Jurkat, Clone E6-1 (cell line): ENCODE measurements around the gene DOCK2. TPM values are rescaled to one million over a fixed set of nuclear protein-coding genes. Genes with fewer than 3 reads are reported as not detected.
A peak's percentile ranks its signal among the peaks of the same experiment; 100 is the strongest.
"Not testable (repeated sequence)": the region's sequence is repeated elsewhere in the genome, so short reads cannot be mapped to it uniquely, and the experiment has no call there.

Source experiments
- DNase-seq: peaks from one replicate; pipeline ENCODE4 v3.0.0-alpha.2; 2011; ENCODE audit warnings: low read depth, low spot score
- H3K4me3 ChIP-seq: 2 replicates; pipeline ENCODE4 v1.5.1; 2011; ENCODE audit warnings: mild to moderate bottlenecking, low read length, control low read depth, moderate library complexity
- polyA plus RNA-seq: library from polyadenylated mRNA; unstranded; fragments of >200 nt; gene quantifications from one replicate; pipeline ENCODE4 v1.2.1, GENCODE V29; 2012; ENCODE audit warnings: missing spikeins; ENCODE audit not compliant: insufficient read length, insufficient read depth

DOCK2 gene
- 103 TPM for polyA plus RNA-seq

DNA sequence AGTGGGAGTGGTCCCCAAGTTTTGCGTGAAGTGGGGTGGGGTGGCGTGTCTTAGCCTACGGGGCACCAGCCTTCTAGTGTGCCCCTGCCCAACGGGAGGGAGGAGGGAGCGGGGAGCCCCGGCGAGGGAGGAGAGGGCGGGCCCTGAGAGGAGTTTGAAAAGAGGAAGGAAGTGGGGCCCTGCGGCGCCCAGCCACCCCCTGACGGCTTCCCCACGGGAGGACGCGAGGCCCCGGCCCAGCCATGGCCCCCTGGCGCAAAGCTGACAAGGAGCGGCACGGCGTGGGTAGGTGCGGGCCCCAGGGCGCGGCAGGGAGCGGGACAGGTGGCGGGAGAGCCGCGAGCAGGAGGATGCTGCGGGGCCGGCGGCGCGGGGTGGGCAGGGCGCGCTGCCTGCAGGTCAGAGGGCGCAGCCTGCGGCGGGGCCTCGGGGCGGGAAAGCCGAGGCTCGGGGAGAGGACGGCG lies at the start of gene DOCK2:
Gene DOCK2 (plus strand): TSS at position 191 of the 464 bp plus-strand sequence. CDS start 52 bp downstream, at position 243.
- peak within 1 kb of the TSS; percentile 87 for H3K4me3 ChIP-seq

DNA sequence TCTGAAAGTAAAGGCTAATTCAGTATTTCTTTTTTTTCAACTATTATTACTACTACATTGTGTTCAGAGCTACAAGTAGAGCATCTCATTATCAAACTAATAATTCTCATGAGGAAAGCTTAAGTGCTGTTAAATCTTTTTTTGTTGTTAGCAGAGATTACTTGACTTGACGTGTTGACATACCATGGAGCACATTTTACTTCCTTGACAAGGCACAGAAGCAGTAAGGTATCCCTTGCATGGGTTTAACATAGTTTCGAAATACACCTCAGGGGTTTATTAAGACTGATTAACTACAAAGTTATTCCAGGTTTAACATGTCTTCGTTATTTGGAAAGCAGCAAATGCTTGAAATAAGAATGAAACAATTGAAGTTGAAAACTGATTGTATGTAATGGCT lies 46.5 kb upstream of the DOCK2 start:
- DNase-seq, result no peak
- H3K4me3 ChIP-seq, result no peak overlapping the region

More for the DNA sequence above, at the start of gene DOCK2:
- DNase-seq, result peak; percentile 69

DNA sequence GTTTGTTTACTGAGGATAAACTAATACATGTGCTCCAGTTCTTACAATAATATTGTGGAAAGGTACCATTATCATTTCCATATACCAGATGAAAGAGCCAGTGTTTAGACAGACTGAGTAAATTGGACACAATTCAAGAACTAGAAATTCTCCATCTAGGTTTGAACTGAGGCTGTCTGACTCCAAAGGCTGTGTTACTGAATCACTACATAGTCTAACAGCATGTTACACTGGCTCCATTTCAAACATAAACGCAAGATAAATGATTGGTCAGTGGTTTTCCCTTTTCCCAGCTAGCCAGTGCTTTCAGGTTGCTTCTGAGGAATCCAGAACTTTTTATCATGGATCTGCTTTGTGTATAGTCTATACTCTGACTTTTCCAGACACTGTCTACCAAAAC lies 45.4 kb upstream of the DOCK2 start:
- no peak for DNase-seq
- no peak overlapping the region for H3K4me3 ChIP-seq

DNA sequence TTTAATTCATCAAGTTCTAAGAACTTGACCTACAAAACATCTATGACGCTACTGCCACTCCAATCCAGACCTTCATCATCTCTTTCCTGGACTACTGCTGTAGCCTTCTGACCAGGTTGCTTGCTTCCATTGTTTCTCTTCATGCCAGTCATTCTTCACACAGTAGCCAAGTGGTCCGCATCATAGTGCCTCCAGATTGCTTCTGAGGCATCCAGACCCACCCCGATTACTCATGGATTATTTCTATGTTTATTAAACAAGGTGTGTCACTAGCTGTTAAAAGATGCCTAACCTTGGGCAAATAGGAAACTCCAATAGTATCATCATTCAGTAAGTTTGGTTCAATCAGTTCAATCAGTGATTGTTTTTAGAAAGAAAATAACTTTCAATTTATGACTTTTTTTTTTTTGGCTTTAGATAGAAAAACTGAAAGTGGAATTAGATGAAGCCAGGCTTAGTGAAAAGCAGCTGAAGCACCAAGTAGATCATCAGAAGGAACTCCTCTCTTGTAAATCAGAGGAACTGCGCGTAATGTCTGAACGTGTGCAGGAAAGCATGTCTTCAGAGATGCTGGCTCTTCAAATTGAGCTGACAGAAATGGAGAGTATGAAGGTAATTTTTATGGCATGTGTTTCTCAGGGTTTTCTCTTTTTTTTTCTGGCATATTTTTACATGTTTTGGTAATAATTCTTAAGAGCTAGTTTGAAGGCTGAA lies 44.0 kb upstream of the DOCK2 start:
- no peak for DNase-seq
- H3K4me3 ChIP-seq, result no peak overlapping the region

DNA sequence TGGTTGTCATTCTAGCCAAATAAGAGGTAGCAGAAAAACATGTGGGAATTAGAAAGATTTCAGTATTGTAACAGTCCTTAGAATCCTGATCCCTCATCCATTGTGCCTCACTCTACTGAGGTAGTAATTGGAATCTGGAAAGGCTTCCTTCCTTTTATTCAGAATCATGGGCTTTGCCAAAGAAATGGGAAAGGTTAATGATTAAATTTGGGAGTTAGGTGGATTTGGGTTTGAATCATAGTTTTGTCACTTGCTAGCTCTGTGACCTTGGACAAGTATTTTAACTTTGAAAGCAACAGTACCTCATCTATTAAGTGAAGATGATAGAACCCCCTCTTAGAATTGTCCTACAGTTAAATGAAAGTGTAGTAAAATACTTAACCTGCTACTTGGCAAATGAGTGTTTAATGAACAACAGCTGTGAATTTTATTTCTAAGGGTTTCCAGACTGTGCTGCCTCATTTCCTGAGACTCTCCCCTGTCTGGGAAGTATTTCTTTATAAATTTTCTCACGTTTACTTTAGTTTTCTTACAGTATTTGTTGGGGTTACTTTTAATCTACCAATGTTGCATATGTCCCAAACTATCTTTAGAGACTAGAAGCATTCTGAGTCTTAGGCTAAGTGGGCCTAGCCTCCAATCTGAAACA lies 41.8 kb upstream of the DOCK2 start:
- DNase-seq, result no peak
- H3K4me3 ChIP-seq, result no peak overlapping the region

DNA sequence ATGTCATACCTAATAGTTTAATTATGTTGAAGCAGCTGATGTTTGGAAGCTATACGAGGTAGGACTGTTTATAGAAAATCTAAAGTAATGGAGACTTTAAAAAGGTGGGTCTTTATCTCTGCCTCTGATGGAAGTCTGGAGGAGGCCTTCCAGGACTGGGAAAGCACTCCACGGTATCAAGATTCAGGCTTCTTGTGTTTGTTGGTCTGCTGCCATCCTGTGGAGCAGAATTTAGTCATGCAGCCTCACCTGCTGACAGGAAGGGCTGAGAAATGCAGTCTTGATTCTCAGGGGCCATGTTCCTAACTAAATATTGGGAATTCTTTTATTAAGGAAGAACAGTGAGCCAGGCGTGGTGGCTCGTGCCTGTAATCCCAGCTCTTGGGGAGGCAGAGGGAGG lies 37.6 kb upstream of the DOCK2 start:
- no peak overlapping the region for H3K4me3 ChIP-seq
- DNase-seq, result no peak

DNA sequence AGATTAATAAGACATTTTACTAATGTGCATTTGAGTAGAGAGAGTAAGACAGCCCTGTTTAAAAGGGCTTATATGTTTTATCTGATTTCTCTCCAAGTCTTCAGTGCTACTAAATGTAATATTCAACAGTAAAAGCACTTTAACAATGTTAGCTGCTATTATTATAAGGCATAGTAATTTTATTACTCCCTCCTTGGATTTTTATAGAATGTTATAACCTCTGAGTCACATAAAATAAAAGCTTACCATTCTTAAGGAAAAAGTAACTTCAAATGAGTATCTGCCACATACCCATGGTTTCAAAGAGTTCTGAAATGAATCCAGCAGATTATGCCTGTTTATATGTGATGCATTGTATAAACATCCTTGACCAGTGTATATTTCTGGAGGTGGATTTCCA lies 34.5 kb upstream of the DOCK2 start:
- no peak for DNase-seq
- no peak overlapping the region for H3K4me3 ChIP-seq

DNA sequence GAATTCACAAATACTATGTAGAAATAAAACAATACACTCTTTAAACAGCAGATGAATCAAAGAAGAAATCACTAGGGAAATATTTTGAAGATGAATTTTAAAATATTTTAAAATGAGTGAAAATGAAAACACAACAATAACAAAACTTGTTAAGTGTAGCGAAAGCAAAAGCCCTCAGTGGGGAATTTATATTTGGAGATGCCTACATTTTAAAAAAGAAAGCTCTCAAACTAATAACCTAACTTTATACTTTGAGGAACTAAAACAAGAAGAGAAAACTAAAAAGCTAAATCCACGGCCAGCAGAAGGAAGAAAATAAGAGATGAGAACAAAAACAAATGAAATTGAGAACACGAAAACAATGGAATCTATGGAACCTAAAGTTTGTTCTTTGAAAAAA lies 30.8 kb upstream of the DOCK2 start:
- no peak overlapping the region for H3K4me3 ChIP-seq
- DNase-seq, result no peak

DNA sequence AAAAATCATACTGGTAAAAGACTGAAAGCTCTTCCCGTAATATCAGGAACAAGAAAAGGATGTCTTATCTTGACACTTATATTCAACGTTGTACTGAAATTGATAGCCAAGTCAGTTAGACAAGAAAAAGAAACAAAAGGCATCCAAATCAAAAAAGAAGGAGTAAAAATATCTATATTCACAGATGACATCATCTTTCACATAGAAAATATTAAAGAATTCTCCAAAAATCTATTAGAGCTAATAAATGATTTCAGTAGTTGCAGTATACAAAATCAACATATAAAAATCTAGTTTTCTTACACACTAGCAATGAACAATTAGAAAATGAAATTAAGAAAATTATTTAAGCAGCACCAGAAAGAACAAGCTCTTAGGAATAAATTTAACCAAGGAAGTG lies 29.2 kb upstream of the DOCK2 start:
- no peak for DNase-seq
- no peak overlapping the region for H3K4me3 ChIP-seq

DNA sequence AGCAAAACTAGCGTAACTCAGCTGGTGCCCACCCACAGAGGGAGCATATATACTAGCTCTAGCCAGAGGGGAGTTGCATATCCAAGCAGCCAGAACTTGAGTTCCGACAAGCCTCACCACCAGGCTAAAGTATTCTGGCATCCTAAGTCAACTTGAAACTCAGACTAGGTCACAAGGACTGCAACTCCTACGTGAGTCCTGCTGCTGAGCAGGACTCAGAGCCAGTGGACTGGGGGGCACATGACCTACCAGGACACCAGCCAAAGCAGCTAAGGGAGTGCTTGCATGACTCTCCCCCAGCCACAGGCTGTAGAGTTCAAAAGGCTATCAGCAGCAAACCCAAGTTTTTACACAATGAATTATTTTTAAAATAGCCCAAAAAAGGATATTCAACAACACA lies 27.4 kb upstream of the DOCK2 start:
- DNase-seq, result no peak
- H3K4me3 ChIP-seq, result no peak overlapping the region

DNA sequence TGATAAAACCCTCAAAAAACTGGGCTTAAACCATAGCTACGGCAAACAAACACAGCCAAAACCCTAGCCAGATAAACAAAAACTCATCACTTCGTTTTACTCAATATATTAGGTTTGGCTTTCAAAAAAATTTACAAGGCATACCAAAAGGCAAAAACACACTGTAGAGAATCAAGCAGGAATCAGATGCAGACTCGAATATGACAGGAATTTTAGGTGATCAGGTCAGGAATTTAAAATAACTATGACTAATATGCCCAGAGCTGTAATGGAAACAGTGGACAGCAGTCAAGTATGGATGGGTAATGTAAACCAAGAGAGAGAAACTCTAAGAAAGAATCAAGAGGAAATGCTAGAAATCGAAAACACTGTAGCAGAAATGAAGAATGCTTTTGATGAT lies 26.5 kb upstream of the DOCK2 start:
- H3K4me3 ChIP-seq, result no peak overlapping the region
- DNase-seq, result no peak

DNA sequence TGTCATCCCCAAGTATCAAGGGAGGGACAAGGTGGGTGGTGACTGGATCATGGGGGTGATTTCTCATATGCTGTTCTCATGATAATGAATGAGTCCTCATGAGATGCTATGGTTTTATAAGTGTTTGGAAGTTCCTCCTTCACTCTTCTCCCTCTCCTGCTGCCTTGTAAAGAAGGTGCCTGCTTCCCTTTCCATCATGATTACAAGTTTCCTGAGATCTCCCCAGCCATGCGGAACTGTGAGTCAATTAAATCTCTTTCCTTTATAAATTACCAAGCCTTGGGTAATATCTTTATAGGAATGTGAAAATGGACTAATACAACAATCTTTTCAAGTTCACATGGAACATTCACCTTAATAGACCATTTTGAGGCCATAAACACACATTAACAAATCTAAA lies 21.5 kb upstream of the DOCK2 start:
- no peak for DNase-seq
- no peak overlapping the region for H3K4me3 ChIP-seq

DNA sequence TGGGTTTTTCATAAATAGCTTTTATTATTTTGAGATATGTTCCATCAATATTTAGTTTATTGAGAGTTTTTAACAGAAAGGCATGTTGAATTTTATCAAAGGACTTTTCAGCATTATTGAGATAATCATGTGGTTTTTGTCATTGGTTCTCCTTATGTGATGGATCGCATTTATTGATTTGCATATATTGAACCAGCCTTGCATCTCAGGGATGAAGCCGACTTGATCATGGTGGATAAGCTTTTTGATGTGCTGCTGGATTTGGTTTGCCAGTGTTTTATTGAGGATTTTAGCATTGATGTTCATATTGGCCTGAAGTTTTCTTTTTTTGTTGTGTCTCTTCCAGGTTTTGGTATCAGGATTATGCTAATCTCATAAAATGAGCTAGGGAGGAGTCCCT lies 12.8 kb upstream of the DOCK2 start:
- not testable (repeated sequence) for DNase-seq, H3K4me3 ChIP-seq

DNA sequence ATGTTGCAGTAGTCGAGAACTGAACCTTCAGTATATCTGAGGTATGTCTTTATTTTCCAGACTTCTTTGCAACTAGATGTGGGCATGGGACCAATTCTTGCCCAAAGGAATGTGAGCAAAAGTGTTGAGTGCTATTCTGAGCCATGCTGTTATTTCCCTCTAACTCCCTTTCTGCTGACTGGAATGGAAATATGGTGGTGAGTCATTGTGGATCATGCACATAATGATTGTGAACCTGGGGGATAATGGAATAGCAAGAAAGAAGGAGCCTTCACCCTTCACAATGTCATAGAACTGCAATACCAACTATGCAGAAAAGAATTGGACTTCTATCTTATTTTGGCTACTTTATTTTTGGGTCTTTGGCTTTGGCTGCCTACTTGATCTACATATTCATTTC lies 10.3 kb upstream of the DOCK2 start:
- no peak for DNase-seq
- H3K4me3 ChIP-seq, result no peak overlapping the region

DNA sequence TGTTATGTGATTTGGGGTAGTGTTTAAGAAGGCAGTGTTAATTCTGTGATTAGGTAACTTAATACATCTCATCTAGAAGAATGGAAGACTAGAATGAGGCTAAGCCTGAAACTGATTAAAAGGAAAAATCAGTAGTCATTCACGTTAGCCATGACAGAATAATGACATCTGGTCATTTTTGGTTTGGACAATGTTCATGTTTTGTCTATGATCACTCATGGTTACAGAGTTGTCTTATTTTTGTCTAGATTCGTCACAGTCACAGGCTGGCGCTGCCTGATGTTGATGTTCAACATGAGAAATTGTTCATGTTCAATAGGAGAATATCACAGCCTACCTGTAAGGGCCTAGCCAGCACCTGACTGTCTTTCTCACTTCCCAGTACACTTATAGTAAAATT lies 9.5 kb upstream of the DOCK2 start:
- no peak for DNase-seq
- H3K4me3 ChIP-seq, result no peak overlapping the region

DNA sequence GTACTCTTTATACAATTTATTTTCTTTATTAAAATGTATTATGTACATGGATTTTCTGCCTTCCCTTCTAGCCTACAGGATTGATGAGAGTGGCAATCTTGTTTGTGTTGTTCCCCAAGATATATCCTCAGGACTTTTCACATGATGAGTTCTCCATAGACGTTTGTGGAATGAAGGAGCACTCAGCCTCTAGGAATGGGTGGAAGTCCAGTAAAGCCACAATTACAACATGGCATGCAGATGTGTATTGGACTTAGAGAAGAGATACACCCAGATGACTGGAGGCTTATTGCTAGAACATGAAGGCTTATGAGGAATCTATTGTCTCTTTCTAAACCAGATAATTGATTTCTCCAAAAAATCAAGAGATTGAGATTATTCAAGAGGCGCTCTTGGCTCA lies 8.2 kb upstream of the DOCK2 start:
- H3K4me3 ChIP-seq, result no peak overlapping the region
- DNase-seq, result no peak

DNA sequence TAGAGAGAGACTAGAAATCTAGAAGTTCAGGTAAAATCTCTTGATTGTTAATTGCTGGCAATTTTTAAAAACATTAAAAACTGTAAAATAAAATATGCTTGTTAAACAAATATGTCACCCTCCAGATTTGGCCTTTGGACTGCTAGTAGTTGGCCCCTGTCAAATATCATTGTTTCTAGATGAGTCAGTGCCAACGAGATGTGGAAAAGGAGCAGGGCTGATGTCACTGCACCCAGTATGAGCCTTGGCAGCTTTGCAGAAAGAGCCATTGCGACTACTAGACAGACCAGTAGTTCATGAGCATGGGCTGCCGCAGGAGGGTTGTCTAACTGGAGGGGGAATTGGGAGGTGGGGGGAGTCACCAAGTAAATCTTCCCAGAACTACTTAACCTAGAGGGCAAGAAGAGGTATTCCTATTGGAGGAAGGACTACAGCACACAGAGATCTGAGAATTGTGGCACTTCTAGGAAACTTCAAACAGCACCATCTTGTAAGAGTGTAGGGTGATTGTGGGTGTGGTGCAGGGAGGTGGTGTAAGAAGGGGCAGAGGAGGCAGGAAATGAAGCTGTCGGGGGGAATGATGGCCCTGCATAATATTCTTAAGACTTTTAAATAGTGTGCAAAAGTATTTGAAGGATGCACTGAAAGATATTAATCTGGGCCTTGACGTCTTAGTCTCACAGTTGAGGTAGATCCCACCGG lies 7.1 kb upstream of the DOCK2 start:
- no peak for DNase-seq
- no peak overlapping the region for H3K4me3 ChIP-seq

DNA sequence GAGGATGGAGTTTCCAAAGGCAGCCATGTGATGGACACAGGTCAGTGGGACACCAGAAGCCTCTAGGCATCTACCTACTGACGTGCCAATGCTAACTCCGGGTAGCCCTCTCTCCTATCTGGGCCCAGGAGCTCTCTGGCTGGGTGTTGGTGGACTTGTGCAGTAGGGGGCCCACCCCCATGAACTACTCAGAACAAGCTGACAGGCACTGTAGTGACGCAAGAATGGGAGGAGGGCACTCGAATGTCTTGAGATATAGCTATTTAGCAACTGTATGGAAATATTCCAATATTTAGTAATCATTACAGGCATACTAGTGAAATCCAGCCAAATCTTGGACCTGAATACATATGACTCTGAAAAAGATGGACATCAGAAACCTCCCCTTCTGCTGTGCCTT lies 5.7 kb upstream of the DOCK2 start:
- no peak overlapping the region for H3K4me3 ChIP-seq
- no peak for DNase-seq

DNA sequence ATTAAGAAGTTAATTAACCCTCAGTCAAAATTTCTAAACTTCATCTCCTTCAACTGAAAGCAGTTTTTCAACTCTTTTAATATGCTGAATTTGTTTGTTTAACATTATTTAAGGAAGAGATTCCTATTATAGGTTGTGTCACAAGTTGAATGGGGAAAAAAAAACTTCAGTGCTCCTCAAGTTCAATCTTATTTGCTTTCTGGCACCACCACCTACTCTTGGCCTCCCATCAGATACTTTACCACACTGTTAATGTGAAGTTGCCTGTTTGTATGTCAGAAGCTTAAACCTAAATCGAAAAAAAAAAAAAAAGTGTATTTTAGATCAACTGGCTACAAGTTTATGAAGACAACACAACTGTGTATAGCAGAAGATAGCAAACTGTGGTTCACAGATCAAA lies 4.1 kb upstream of the DOCK2 start:
- no peak for DNase-seq
- no peak overlapping the region for H3K4me3 ChIP-seq

DNA sequence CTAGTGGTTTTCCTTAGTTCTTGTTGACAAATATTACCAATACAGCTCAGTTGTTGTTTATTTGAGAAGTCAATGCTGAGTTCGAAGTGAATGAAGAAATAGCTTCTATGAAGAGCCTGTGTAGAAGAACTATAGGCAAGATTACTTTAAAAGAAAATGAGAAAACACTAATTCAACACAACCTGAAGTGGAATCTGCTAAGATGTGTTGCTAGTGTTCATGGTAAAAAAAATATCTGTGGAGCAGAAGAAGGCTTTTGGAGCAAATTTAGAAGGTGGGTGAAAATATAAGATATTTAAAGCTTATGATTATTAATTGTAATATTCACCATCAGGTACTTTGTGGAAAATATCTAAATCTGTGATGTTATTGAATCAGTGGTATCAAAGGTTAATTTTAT lies 2.5 kb upstream of the DOCK2 start:
- no peak for DNase-seq

More for the DNA sequence above, 2.5 kb upstream of the DOCK2 start:
- H3K4me3 ChIP-seq, result no peak overlapping the region
